Calu3 (cell line): Measurements from ENCODE around the gene STAT6. TPM values are rescaled to one million over a fixed set of nuclear protein-coding genes. Genes with fewer than 3 reads are reported as not detected.

ENCODE experiments used
- BruUV-seq: library from RNA; stranded (reverse); fragments of 400-500 nt; replicated peaks from 2 replicates; lab custom pipeline; 2021; lab: Mats Ljungman, UMichigan
- CTCF ChIA-PET: fragments of 300-600 bp; sonication (Branson Sonifier 250); formaldehyde crosslinking; loops from one replicate; lab custom pipeline; 2022; ENCODE audit warnings: antibody characterized with exemption; lab: Charles Lee
- DNase-seq: peaks from one replicate; pipeline ENCODE4 v3.0.0; 2022
- H3K27ac Mint-ChIP-seq: one replicate; pipeline ENCODE4 v1.8.0; 2022; ENCODE audit warnings: mixed read lengths; ENCODE audit not compliant: unreplicated experiment
- H3K27me3 Mint-ChIP-seq: one replicate; pipeline ENCODE4 v1.8.0; 2022; ENCODE audit warnings: mixed read lengths; ENCODE audit not compliant: unreplicated experiment
- H3K36me3 Mint-ChIP-seq: one replicate; pipeline ENCODE4 v1.8.0; 2022; ENCODE audit warnings: mild to moderate bottlenecking, moderate library complexity, mixed read lengths; ENCODE audit not compliant: insufficient read depth, unreplicated experiment
- H3K4me1 Mint-ChIP-seq: one replicate; pipeline ENCODE4 v1.8.0; 2022; ENCODE audit warnings: mild to moderate bottlenecking, low read depth, mixed read lengths; ENCODE audit not compliant: unreplicated experiment
- H3K4me3 Mint-ChIP-seq: one replicate; pipeline ENCODE4 v1.8.0; 2022; ENCODE audit warnings: mild to moderate bottlenecking, low read depth, moderate library complexity, mixed read lengths; ENCODE audit not compliant: unreplicated experiment
- H3K9me3 Mint-ChIP-seq: one replicate; pipeline ENCODE4 v1.8.0; 2022; ENCODE audit warnings: low read depth, mixed read lengths; ENCODE audit not compliant: unreplicated experiment
- CTCF ChIP-seq: fragments of 200-600 bp; IDR thresholded peaks from one replicate; pipeline ENCODE4 v1.8.0; 2022; ENCODE audit warnings: antibody characterized with exemption; ENCODE audit not compliant: unreplicated experiment
- intact Hi-C: fragments of 100-400 bp; cut with micrococcal nuclease; formaldehyde crosslinking; loops from one replicate; pipeline ENCODE4 v1.10.0; 2022; ENCODE audit not compliant: unreplicated experiment
- total RNA-seq: library from RNA; stranded (reverse); gene quantifications from 2 replicates; pipeline ENCODE4 v1.2.3, GENCODE V29; 2022

The STAT6 gene
- total RNA-seq, 1 experiment from 2014 or later = 213 TPM

- Mint-ChIP-seq H3K36me3 (no peaks in the 10 kb centered on the region), H3K9me3 (no peaks in the 10 kb centered on the region), H3K27me3 (peaks cover 16% of the 10 kb centered on the region), H3K27ac (no peak overlapping the region), H3K4me1 (no peaks in the 10 kb centered on the region), H3K4me3 (no peak overlapping the region)
- CTCF ChIA-PET = no interaction called here
- intact Hi-C loops = no loop called here
- no TSS peak for BruUV-seq
- no peak for DNase-seq
- no peak for TF ChIP-seq CTCF
These were observed 28.9 kb upstream of the STAT6 start for GRCh38 chr12:57139796-57140649.

GRCh38 chr12:57138526-57139272 is 27.5 kb upstream of the STAT6 start:
- TF ChIP-seq CTCF = no peak
- intact Hi-C loops = no loop called here
- no peaks in the 10 kb centered on the region for H3K4me1 Mint-ChIP-seq
- BruUV-seq = no TSS peak
- H3K27ac Mint-ChIP-seq = no peak overlapping the region
- no peak overlapping the region for H3K4me3 Mint-ChIP-seq
- CTCF ChIA-PET = interaction anchor here (0.7 kb wide), 1 partner anchor 200 kb away, joined by 3 read pairs; no protein-coding TSS in a partner anchor
- H3K9me3 Mint-ChIP-seq = no peaks in the 10 kb centered on the region
- no peak for DNase-seq
- H3K36me3 Mint-ChIP-seq = no peaks in the 10 kb centered on the region
- H3K27me3 Mint-ChIP-seq = peaks cover 23% of the 10 kb centered on the region

- no peak for TF ChIP-seq CTCF
- Mint-ChIP-seq H3K4me1 (no peaks in the 10 kb centered on the region), H3K9me3 (no peaks in the 10 kb centered on the region), H3K4me3 (no peak overlapping the region), H3K27me3 (peaks cover 53% of the 10 kb centered on the region), H3K27ac (no peak overlapping the region), H3K36me3 (no peaks in the 10 kb centered on the region)
- BruUV-seq = no TSS peak
- intact Hi-C loops = no loop called here
- CTCF ChIA-PET = no interaction called here
- no peak for DNase-seq
These were observed 24.6 kb upstream of the STAT6 start for GRCh38 chr12:57135527-57136326.

GRCh38 chr12:57134949-57135348 is 23.8 kb upstream of the STAT6 start:
- DNase-seq = no peak
- no TSS peak for BruUV-seq
- Mint-ChIP-seq H3K4me1 (no peaks in the 10 kb centered on the region), H3K27me3 (peaks cover 59% of the 10 kb centered on the region), H3K4me3 (no peak overlapping the region), H3K36me3 (no peaks in the 10 kb centered on the region), H3K9me3 (no peaks in the 10 kb centered on the region), H3K27ac (no peak overlapping the region)
- TF ChIP-seq CTCF = no peak
- intact Hi-C loops = no loop called here
- CTCF ChIA-PET = no interaction called here
